Eye (tissue), 1 donor: Measurements from ENCODE around the gene R3HCC1L.
A peak's percentile ranks its signal among the peaks of the same experiment; 100 is the strongest.

Experiments used
- DNase-seq: peaks from one replicate; pipeline ENCODE4 v3.0.0-alpha.2; 2015

R3HCC1L gene

DNA sequence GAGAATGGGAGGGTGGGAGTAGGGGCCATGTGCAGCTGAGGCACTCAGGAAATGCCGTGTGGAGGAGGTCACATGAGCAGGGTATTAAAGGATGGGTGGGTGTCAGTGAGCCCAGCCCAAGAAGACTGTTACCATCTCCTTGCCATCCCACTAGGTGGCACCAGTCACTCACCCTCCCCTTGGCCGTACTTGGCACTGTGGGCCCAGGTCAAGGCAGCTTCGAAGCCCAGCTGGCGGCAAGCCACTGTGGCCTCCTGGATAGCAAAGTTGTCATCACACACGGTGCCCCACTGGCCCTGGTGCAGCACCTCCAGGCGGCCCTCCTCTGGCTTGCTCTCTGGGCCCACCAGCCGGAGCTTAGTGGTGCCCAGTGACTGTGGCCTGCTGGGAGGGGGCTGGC is 128.1 kb downstream of the R3HCC1L start:
- no peak for DNase-seq

- DNase-seq, result no peak
Measured at GRCh38 chr10:98263088-98263487, 128.6 kb downstream of the R3HCC1L start.

GRCh38 chr10:98264378-98265065 is 130.1 kb downstream of the R3HCC1L start:
- DNase-seq, result no peak

- DNase-seq, result no peak
Measured at GRCh38 chr10:98265403-98266378, 131.2 kb downstream of the R3HCC1L start.

DNA sequence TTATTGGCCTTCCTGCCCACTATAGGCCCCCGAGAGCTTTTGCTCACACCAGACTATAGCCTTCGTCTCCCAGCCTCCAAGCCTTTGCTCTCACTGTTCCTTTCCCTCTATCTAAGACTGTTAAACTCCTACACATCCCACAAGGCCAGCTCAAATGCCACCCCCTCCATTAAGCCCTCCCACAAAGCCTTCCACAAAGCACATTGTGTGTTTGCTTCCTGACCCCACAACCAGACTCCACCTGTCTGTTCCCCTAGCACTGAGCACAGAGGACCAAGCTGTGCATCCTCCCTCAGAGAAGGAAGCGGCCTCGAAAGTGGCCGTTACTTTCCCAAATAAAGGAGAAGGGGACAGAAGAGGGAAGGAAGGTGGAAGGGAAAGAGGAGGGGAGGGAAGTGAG is 132.2 kb downstream of the R3HCC1L start:
- DNase-seq, result no peak

DNA sequence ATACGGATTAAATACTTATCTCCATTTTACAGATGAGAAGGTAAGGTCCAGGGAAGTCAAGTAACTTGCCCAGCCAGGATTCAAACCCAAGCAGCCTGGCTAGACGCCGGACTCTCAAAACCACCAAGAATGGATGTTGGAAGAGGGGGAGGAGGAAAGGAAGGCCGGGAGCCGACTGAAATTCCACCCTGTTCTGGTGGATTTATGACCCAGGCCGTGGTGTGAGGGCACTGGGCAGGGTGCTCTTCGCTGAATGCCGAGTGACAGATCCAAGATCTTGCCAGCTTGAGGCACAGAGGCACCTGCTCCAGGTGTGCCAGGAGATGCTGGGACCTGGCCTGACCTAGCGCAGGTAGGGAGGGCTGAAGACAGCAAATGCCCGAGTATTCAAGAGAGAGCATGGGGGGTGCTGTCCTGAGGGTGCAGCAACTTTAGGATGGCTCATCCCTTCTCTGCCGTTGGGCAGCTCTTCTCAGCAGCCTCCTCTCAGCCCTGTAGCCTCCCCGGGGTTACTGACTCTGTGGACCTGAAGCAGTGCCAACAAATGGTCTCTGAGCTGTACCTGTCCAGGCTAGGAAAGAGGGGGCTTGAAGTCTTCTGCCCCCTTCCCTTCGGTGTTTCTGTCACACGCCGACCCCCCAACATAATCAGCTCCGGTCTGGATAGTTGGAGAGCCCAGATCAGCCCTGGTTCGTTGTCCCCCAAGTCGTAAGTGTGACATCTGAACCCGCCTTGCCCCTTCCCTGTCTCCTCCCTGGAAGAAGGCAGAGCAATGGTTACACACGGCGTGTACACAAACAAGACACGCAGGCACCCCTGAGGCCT is 132.8 kb downstream of the R3HCC1L start:
- DNase-seq, result no peak

DNA sequence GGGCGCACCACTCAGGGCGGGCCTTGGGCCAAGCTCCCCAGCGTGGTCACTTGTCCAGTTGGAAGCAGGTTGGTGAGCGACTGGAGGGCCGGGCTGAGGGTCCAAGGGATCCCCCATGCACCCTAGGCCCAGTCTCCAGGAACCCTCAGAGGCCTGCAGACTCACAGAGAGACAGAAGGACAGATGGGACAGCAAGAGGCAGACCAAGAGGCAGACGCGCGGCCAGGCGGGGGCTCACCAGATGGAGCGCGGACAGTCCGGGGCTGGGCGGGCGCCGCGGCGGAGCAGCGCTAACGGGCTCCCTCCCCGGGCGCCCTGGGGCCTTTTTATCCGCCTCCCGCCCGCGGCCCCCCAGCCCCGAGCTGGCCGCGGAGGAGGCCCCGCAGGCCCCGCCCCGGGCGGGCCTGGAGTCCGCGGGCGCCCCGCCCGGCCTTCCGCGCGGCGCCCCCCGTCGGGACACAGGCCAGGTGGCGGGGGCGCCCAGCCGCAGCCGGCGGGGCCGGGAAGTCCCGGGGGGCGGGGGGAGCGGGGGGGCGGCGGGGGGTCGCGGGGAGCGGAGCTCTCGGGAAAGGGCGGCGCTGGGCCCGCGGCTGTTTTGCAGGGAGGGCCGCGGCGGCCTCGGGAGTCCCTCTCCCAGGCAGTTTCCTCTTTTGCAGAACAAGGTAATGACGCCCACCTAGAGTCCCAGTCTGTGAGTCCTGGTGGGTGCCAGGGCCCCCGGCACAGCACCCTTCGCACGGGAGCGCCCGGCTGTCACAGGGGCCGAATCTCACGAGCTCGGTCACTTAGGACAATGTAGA is 133.6 kb downstream of the R3HCC1L start, which contains the start of gene LOXL4:
LOXL4 (minus strand) TSS at position 301 of the 800 bp plus-strand sequence. CDS start 5,175 bp downstream, outside the sequence.
- DNase-seq, result peak; percentile 76

DNA sequence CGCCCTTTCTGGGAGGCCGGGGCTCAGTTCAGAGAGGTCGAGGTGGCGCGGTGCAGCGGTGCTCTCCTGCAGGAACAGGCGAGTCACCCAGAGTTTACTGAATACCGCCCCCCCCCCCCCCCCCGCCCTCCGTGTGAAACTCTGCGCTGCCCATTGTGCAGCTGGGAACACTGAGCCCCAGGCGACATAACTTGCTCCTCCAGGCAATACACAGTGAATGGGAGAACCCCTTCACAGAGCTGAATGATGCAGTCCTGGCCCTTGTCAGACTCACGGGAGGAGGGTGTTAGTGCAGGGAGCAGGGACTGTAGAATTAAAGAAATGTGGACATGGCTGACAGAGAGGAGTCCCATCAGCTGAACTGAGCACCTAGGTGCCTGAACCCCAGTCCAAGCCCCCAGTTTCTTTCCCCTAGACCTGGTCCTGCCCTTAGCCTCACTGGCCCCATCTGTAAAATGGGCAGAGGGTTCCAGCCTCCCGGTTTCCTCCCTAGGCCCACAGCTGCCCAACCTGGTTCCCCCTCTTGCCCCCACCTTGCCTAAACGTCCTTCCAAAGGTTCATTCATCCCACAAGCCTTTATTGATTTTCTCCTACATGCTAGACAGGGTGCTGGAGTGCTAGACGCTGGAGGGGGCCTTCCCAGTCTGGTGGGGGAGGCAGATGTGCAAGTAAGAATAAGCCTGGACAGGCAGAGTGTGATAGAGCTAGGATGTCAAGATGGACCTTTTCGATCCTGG is 134.4 kb downstream of the R3HCC1L start:
- no peak for DNase-seq

DNA sequence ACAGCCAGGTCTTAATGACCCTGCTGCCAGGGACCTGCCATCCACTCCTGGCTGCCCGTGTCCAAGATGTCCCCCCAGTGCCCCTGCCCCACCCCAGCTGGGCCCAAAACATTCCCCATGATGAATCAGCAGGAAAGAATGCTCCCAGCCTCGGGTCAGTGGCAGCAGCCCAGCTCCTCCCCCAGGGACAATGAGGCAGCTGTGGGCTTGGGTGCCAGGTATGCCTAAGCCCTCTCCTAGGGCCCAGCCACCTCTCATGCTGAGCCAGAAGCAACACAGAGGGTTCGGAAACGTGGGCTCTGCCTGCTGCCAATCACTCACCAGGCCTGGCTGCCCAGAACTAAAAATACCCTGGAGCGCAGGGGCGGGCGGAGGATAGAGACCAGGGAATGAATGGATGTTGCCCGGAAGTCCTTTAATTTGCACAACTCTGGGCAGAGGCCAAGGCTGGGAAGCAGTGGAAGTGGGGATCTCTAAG is 135.0 kb downstream of the R3HCC1L start:
- DNase-seq, result peak; percentile 61

- peak; percentile 77 for DNase-seq
Measured at GRCh38 chr10:98270073-98270740, 135.8 kb downstream of the R3HCC1L start.

DNA sequence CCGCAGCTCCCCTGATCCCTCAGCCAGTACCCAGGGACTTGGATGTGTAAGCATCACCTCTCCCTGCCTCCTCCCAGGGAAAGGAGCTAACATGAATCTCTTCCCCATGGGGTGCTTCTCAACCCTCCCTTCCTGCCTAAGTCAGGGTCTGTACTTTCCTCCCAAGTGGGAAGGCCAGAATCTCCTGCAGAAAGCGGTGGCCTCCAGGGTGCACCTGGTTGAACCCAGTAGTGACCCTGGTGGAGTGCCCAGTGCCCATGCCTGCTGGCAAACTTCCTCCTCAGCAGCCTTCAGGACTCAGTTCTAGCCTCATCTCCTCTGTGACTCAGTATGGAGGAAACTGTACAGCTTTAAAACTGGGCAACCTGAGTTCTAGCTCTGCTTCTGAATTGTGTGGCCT is 136.3 kb downstream of the R3HCC1L start:
- DNase-seq, result no peak

- no peak for DNase-seq
Measured at GRCh38 chr10:98272245-98272644, 137.8 kb downstream of the R3HCC1L start.

GRCh38 chr10:98272656-98273055 is 138.2 kb downstream of the R3HCC1L start:
- DNase-seq, result no peak

- DNase-seq, result no peak
Measured at GRCh38 chr10:98273057-98273850, 138.8 kb downstream of the R3HCC1L start.

DNA sequence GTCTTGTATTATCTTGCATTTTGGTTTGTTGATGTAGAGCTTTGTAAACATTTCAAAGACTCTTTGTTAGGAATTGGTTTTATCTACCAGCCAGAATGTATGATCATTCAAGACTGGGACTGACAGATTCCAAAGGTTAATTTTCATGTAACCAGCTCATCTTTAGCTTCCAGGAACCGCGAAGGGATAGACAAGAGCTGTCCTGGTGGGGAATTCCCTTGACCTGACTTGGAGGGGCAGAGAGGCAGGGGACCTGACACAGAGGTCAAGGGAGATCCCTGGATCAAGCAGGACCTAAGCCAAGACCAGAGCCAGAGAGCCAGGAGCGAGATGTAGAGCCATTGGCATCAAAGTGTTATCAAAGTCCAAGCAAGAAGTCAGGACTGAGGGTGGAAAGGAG is 140.1 kb downstream of the R3HCC1L start:
- DNase-seq, result no peak

DNA sequence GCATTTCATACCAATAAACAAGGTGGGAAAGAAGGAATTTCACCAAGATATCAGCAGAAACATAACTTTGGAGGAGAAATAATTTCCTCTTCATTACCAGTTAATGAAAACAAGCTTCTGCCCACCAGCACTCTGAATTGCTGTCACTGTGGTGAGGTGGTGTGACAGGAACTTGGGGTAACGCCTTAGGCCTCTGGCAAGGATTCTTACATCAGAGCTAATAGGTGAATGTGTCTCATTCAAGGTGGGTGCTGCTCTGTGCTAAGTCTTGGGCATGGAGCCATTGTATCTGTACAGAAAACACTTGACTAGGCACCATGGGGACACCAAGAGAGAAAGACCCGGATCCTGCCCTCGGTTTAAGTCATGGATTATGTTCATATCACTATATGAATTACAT is 141.9 kb downstream of the R3HCC1L start:
- no peak for DNase-seq

DNA sequence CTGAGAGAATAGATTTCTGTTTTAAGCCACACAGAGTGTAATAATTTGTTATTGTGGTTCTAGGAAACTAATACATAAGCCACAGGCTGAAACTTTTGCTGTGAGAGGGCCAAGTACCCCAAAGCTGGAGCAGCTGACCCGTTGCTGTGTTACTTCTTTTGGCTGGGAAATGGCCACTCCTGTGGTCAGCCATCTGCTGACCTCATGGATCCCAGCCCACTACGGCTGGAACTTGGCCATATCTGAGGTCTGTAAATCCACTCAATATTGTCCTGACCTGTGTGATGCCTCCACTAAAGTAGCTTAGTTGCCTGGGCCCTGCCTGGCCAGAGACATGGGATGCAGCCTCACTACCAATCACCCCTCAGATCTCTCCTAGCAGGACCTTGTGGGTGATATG is 151.0 kb downstream of the R3HCC1L start:
- no peak for DNase-seq

- DNase-seq, result no peak
Measured at GRCh38 chr10:98286419-98286818, 152.0 kb downstream of the R3HCC1L start.

DNA sequence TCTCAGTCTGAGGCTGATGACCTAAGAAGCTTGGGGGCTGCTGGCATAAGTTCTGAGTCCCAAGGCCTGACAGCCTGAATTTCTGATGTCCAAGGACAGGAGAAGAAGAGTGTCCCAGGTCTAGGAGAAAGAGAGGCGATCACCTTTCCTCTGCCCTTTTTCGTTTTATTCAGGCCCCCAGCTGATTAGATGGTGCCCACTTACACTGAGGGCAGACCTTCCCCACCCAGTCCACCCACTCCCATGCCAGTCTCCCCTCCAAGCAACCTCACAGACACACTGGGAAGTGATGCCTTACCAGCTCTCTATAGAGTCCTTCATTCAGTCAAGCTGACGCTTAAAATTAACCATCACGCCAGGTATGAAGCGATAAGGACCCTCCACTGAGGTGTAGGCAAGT is 152.9 kb downstream of the R3HCC1L start:
- no peak for DNase-seq

GRCh38 chr10:98289802-98290209 is 155.3 kb downstream of the R3HCC1L start:
- no peak for DNase-seq
